Endothelial cell of umbilical vein (primary cell): ENCODE data around the gene NSL1. TPM values are rescaled to one million over a fixed set of nuclear protein-coding genes. Genes with fewer than 3 reads are reported as not detected.

ENCODE experiments used
- BruUV-seq: library from RNA; stranded (reverse); fragments of 400-500 nt; replicated peaks from 2 replicates; lab custom pipeline; 2021; lab: Mats Ljungman, UMichigan
- CTCF ChIA-PET: fragments of 300-600, 350-600 bp; sonication (Branson Sonifier 250); formaldehyde crosslinking; loops from one replicate; lab custom pipeline; 2021; ENCODE audit warnings: antibody characterized with exemption, inconsistent platforms; lab: Charles Lee
- POLR2A ChIA-PET: fragments of 300-600, 350-600 bp; sonication (Branson Sonifier 250); formaldehyde crosslinking; loops from one replicate; lab custom pipeline; 2021; ENCODE audit warnings: antibody characterized with exemption, inconsistent platforms; lab: Charles Lee
- DNase-seq: peaks from one replicate; pipeline ENCODE4 v3.0.0-alpha.2; 2011; ENCODE audit warnings: low read depth, low spot score
- FAIRE-seq: peaks from 2 replicates; lab custom pipeline; 2011; peaks lifted over from hg19 to GRCh38; lab: Jason Lieb, UNC
- H2AFZ ChIP-seq: 2 replicates; pipeline ENCODE4 v1.6.0; 2012; ENCODE audit warnings: low read depth, low read length, control low read depth, inconsistent platforms
- H3K27ac ChIP-seq: 2 replicates; pipeline ENCODE4 v1.5.1; 2011; ENCODE audit warnings: low read depth, mild to moderate bottlenecking, control low read depth, low read length, moderate library complexity; ENCODE audit not compliant: insufficient read depth
- H3K27me3 ChIP-seq, 2 experiments: 2 replicates each; pipeline versions ENCODE4 v1.6.0 to v1.6.1; 2011; ENCODE audit warnings: low read length in 2 of 2, mixed read lengths in 1 of 2; ENCODE audit not compliant: control insufficient read depth in 2 of 2, insufficient read depth in 2 of 2
- H3K36me3 ChIP-seq, 2 experiments: 2 replicates in 1 of 2; 3 replicates in 1 of 2; pipeline ENCODE4 v1.5.1; 2011; ENCODE audit warnings: low read length in 2 of 2, mild to moderate bottlenecking in 1 of 2, moderate library complexity in 1 of 2; ENCODE audit not compliant: control insufficient read depth in 2 of 2, insufficient read depth in 2 of 2; ENCODE audit errors: extremely low read depth in 1 of 2
- H3K4me1 ChIP-seq: 3 replicates; pipeline ENCODE4 v1.5.1; 2011; ENCODE audit warnings: mild to moderate bottlenecking, low read length; ENCODE audit not compliant: control insufficient read depth, insufficient read depth; ENCODE audit errors: extremely low read depth
- H3K4me2 ChIP-seq: 2 replicates; pipeline ENCODE4 v1.6.1; 2011; ENCODE audit warnings: low read length, control low read depth, mixed read lengths; ENCODE audit not compliant: insufficient read depth
- H3K4me3 ChIP-seq, 3 experiments: fragments of 200-600 bp in 1 of 3; sonication (generic), shearing (Covaris generic) in 1 of 3; replicated peaks in 1 of 3; 2 replicates each; pipeline ENCODE4 v1.5.1; 2011 to 2016; ENCODE audit warnings: control low read depth in 3 of 3, low read length in 3 of 3, mild to moderate bottlenecking in 2 of 3, inconsistent platforms in 1 of 3, low read depth in 1 of 3, moderate library complexity in 1 of 3; ENCODE audit not compliant: insufficient read depth in 1 of 3
- H3K79me2 ChIP-seq: 2 replicates; pipeline ENCODE4 v1.6.0; 2012; ENCODE audit warnings: low read length, inconsistent platforms; ENCODE audit not compliant: control insufficient read depth, insufficient read depth
- H3K9ac ChIP-seq: replicated peaks from 2 replicates; pipeline ENCODE3; 2011; ENCODE audit warnings: low read length, control low read depth; ENCODE audit not compliant: insufficient read depth; ENCODE audit errors: extremely low read depth
- H3K9me1 ChIP-seq: replicated peaks from 3 replicates; pipeline ENCODE4 v1.6.0; 2011; ENCODE audit warnings: mild to moderate bottlenecking, low read length; ENCODE audit not compliant: control insufficient read depth, insufficient read depth; ENCODE audit errors: extremely low read depth
- H3K9me3 ChIP-seq: replicated peaks from 2 replicates; pipeline ENCODE4 v1.5.1; 2012; ENCODE audit warnings: low read length, inconsistent platforms; ENCODE audit not compliant: control insufficient read depth, insufficient read depth
- H4K20me1 ChIP-seq: replicated peaks from 2 replicates; pipeline ENCODE3; 2011; ENCODE audit warnings: mild to moderate bottlenecking, low read length; ENCODE audit not compliant: control insufficient read depth, insufficient read depth; ENCODE audit errors: extremely low read depth
- CTCF ChIP-seq, 2 donors: IDR thresholded peaks; 1 replicate in 1 of 2; 2 replicates in 1 of 2; pipeline ENCODE4 v1.5.1; 2011; ENCODE audit warnings: low read length in 2 of 2, mild to moderate bottlenecking in 2 of 2, moderate library complexity in 2 of 2, control low read depth in 1 of 2, inconsistent platforms in 1 of 2, low read depth in 1 of 2; ENCODE audit not compliant: insufficient read depth in 1 of 2; ENCODE audit errors: extremely low read depth in 1 of 2
- EZH2 ChIP-seq: IDR thresholded peaks from 2 replicates; pipeline ENCODE4 v1.6.1; 2012; ENCODE audit warnings: borderline replicate concordance, low read depth, mild to moderate bottlenecking, moderate library complexity, low read length, inconsistent platforms; ENCODE audit not compliant: severe bottlenecking
- FOS ChIP-seq: IDR thresholded peaks from 2 replicates; pipeline ENCODE4 v1.6.1; 2011; ENCODE audit warnings: mild to moderate bottlenecking, low read length, moderate library complexity, borderline replicate concordance; ENCODE audit not compliant: insufficient read depth
- GATA2 ChIP-seq: IDR thresholded peaks from 2 replicates; pipeline ENCODE4 v1.7.0; 2011; ENCODE audit warnings: low read depth, mild to moderate bottlenecking, moderate library complexity, mixed read lengths, low read length; ENCODE audit not compliant: insufficient read length, insufficient read depth
- JUN ChIP-seq: IDR thresholded peaks from 2 replicates; pipeline ENCODE4 v1.6.1; 2011; ENCODE audit warnings: borderline replicate concordance, low read depth; ENCODE audit not compliant: insufficient read length, insufficient read depth
- MAX ChIP-seq: IDR thresholded peaks from 2 replicates; pipeline ENCODE4 v1.6.1; 2011; ENCODE audit not compliant: insufficient read depth, insufficient read length
- MYC ChIP-seq: IDR thresholded peaks from one replicate; pipeline ENCODE4 v1.6.1; 2011; ENCODE audit warnings: mild to moderate bottlenecking, low read depth, low read length
- POLR2A ChIP-seq: IDR thresholded peaks from 2 replicates; pipeline ENCODE4 v1.6.1; 2012; ENCODE audit warnings: low read depth, mild to moderate bottlenecking, control low read depth, low read length
- POLR2AphosphoS5 ChIP-seq: IDR thresholded peaks from 2 replicates; pipeline ENCODE4 v1.6.1; 2012; ENCODE audit warnings: low read depth, mild to moderate bottlenecking, control low read depth, low read length, moderate library complexity; ENCODE audit not compliant: insufficient read depth
- dilution Hi-C: fragments of 300-500 bp; cut with MboI; formaldehyde crosslinking; loops from one replicate; pipeline ENCODE4 v1.15.0; 2019; ENCODE audit warnings: low sequenced_read_pairs; ENCODE audit not compliant: extremely low pct_ligation_motif_present
- intact Hi-C: fragments of 100-400 bp; cut with micrococcal nuclease; formaldehyde crosslinking; loops from one replicate; pipeline ENCODE4 v1.10.0; 2022
- polyA plus RNA-seq, 4 experiments: library from polyadenylated mRNA; depleted of rRNA in 3 of 4; stranded (reverse) in 3 of 4; unstranded in 1 of 4; fragments of >200 nt; gene quantifications; 2 replicates each; pipeline versions ENCODE4 v1.2.1 to v1.2.3, GENCODE V29; 2011 to 2012; ENCODE audit warnings: missing spikeins in 1 of 4
- total RNA-seq: library from RNA; stranded (reverse); gene quantifications from 2 replicates; pipeline ENCODE4 v1.2.3, GENCODE V29; 2021

Gene NSL1
- total and polyA plus RNA-seq, 2 donors (not counting 3 experiments of a cell fraction or from before 2014, with no cell fraction given) = 15.5 to 30.2 TPM

- FAIRE-seq = no peak
- Histone ChIP-seq H3K9ac (no peak overlapping the region), H3K9me3 (no peaks in the 10 kb centered on the region), H3K27me3 (no peaks in the 10 kb centered on the region), H3K36me3 (no peaks in the 10 kb centered on the region), H3K27ac (no peak overlapping the region), H3K79me2 (no peaks in the 10 kb centered on the region), H3K4me2 (no peak overlapping the region), H4K20me1 (no peaks in the 10 kb centered on the region), H3K9me1 (no peaks in the 10 kb centered on the region), H3K4me1 (no peaks in the 10 kb centered on the region), H2AFZ (no peak overlapping the region), H3K4me3 (no peak overlapping the region)
- POLR2A ChIA-PET = interaction anchor here (0.6 to 0.7 kb wide), 2 partner anchors 43 to 144 kb away, joined by 3 read pairs; partner anchors contain the start of gene ATF3
- CTCF ChIA-PET = interaction anchor here (1.1 to 3.1 kb wide), 4 partner anchors 9 to 275 kb away, joined by 3 to 57 read pairs (median 11); no protein-coding TSS in a partner anchor
- intact Hi-C loops (no loop called here), dilution Hi-C loops (no loop called here)
- no peak for DNase-seq
- BruUV-seq = no TSS peak
- TF ChIP-seq EZH2 (no peak), CTCF (IDR thresholded peaks at IDR 0.05; ENCODE audit: extremely low read depth in 1 of 2, insufficient read depth in 1 of 2, low read depth in 1 of 2, low read length in 2 of 2) (no peak), FOS (no peak), MYC (no peak), MAX (no peak), POLR2A (no peak), GATA2 (no peak), JUN (no peak), POLR2AphosphoS5 (no peak)
Observed at GRCh38 chr1:212752252-212752933, 39.2 kb downstream of the NSL1 start.
